ENCODE results near the gene PCDH9.

Gene PCDH9

DNA sequence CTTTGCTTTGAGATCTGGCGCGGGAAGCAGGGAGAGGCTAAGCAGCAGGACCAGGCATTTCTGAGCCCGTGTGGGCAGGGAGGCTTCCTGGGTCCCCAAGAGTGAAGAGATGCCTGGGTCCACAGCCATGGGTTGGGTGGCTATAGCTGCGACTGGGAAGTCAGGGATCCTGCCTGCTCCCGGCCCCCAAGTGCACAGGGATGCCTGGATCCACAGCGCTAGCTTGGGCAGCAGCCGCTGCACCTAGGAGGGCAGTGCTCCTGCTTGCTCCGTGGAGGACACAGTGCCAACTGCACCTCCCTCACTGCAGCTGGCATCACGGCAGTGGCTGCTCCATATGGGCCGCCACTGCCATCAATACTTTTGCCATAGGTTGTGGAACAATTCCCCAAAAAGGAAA, 384.7 kb downstream of the PCDH9 start:
- no peaks in the 10 kb centered on the region for H3K36me3 ChIP-seq (ENCODE audit: low read depth)
- no peaks in the 10 kb centered on the region for H3K4me1 ChIP-seq (ENCODE audit: insufficient read depth, poor library complexity, severe bottlenecking)
- H3K4me3 ChIP-seq (ENCODE audit: severe bottlenecking), result no peak overlapping the region
- H3K27me3 ChIP-seq (ENCODE audit: insufficient read depth, poor library complexity, severe bottlenecking), result no peaks in the 10 kb centered on the region
- DNase-seq (ENCODE audit: low spot score) (no peak), ATAC-seq (ENCODE audit: low read depth) (no peak)
- no peak overlapping the region for H3K27ac ChIP-seq (ENCODE audit: poor library complexity, severe bottlenecking)
- TF ChIP-seq, protein P1, sequence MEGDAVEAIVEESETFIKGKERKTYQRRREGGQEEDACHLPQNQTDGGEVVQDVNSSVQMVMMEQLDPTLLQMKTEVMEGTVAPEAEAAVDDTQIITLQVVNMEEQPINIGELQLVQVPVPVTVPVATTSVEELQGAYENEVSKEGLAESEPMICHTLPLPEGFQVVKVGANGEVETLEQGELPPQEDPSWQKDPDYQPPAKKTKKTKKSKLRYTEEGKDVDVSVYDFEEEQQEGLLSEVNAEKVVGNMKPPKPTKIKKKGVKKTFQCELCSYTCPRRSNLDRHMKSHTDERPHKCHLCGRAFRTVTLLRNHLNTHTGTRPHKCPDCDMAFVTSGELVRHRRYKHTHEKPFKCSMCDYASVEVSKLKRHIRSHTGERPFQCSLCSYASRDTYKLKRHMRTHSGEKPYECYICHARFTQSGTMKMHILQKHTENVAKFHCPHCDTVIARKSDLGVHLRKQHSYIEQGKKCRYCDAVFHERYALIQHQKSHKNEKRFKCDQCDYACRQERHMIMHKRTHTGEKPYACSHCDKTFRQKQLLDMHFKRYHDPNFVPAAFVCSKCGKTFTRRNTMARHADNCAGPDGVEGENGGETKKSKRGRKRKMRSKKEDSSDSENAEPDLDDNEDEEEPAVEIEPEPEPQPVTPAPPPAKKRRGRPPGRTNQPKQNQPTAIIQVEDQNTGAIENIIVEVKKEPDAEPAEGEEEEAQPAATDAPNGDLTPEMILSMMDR (IDR thresholded peaks at IDR 0.05; ENCODE audit: poor library complexity, severe bottlenecking), result no peak
- no peaks in the 10 kb centered on the region for H3K9me3 ChIP-seq (ENCODE audit: severe bottlenecking)

DNA sequence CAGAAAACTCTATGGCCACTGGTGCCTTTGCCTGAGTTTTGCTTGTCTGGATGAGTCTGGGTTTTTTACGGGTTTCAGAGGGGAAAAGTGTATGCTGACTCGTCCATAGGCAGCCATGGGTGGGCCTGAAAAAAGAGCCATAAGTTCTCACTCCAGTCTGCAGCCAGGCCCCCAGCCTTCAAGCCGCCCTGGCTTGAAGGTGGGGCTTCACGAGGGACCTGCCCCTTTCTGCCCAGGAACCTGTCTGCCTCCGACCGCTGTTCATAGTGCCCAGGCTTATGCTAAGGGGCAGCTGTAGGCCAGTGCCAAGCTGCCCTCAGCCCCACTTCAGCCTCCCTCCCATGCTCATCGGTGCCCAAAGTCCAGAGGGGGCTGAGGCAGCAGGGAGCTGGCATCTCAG, 385.2 kb downstream of the PCDH9 start:
- TF ChIP-seq, protein P1 (IDR thresholded peaks at IDR 0.05; ENCODE audit: poor library complexity, severe bottlenecking), result no peak
- no peak for DNase-seq (ENCODE audit: low spot score)
- H3K27me3 ChIP-seq (ENCODE audit: insufficient read depth, poor library complexity, severe bottlenecking), result no peaks in the 10 kb centered on the region
- H3K9me3 ChIP-seq (ENCODE audit: severe bottlenecking), result no peaks in the 10 kb centered on the region
- no peak for ATAC-seq (ENCODE audit: low read depth)
- no peak overlapping the region for H3K4me3 ChIP-seq (ENCODE audit: severe bottlenecking)
- no peak overlapping the region for H3K27ac ChIP-seq (ENCODE audit: poor library complexity, severe bottlenecking)
- no peaks in the 10 kb centered on the region for H3K4me1 ChIP-seq (ENCODE audit: insufficient read depth, poor library complexity, severe bottlenecking)
- H3K36me3 ChIP-seq (ENCODE audit: low read depth), result no peaks in the 10 kb centered on the region

DNA sequence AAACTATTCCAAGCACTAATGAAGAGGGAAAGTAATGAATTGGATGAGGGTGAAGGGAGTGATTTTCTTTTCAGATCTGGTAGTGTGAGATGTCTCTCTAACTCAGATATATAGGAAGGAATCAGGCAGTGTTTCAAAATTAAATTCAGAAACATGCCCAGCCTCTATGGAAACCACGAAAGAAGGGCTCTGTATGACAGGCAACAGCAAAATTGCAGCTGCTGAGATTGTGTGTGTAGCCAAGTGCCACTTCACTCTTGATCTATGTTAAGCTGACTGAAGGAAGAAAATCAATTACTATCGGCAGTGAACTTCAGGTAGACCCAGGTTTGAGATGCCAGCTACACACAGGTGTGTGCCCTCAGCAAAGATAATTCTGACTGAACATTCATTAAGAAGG, 387.4 kb downstream of the PCDH9 start:
- H3K27ac ChIP-seq (ENCODE audit: poor library complexity, severe bottlenecking), result no peak overlapping the region
- H3K36me3 ChIP-seq (ENCODE audit: low read depth), result no peaks in the 10 kb centered on the region
- H3K4me3 ChIP-seq (ENCODE audit: severe bottlenecking), result no peak overlapping the region
- no peak for ATAC-seq (ENCODE audit: low read depth)
- no peaks in the 10 kb centered on the region for H3K4me1 ChIP-seq (ENCODE audit: insufficient read depth, poor library complexity, severe bottlenecking)
- DNase-seq (ENCODE audit: low spot score), result no peak
- H3K27me3 ChIP-seq (ENCODE audit: insufficient read depth, poor library complexity, severe bottlenecking), result no peaks in the 10 kb centered on the region
- H3K9me3 ChIP-seq (ENCODE audit: severe bottlenecking), result no peaks in the 10 kb centered on the region
- TF ChIP-seq, protein P1 (IDR thresholded peaks at IDR 0.05; ENCODE audit: poor library complexity, severe bottlenecking), result no peak

DNA sequence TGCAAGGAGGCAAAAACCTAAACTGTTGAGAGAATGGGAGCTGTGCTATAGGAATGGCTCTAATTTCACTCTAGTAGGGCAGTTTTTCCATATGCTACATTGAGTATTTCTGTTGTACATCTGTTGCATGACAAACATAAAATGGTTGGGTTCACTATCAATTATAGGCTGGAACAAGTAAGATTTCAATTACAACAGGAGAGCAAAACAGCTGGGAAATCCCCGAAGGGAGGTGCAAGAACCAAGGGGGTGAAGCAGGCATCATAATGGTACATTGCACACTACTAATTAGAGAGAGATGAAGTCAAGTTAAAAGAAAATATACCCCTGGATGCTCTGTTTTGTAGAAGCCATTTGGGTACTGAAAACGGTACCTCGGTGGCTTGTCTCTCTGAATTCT, 389.5 kb downstream of the PCDH9 start:
- Histone ChIP-seq H3K27me3 (ENCODE audit: insufficient read depth, poor library complexity, severe bottlenecking) (no peaks in the 10 kb centered on the region), H3K36me3 (ENCODE audit: low read depth) (no peaks in the 10 kb centered on the region), H3K9me3 (ENCODE audit: severe bottlenecking) (no peaks in the 10 kb centered on the region), H3K4me3 (ENCODE audit: severe bottlenecking) (no peak overlapping the region), H3K4me1 (ENCODE audit: insufficient read depth, poor library complexity, severe bottlenecking) (no peaks in the 10 kb centered on the region), H3K27ac (ENCODE audit: poor library complexity, severe bottlenecking) (no peak overlapping the region)
- TF ChIP-seq, protein P1 (IDR thresholded peaks at IDR 0.05; ENCODE audit: poor library complexity, severe bottlenecking), result no peak
- ATAC-seq (ENCODE audit: low read depth) (no peak), DNase-seq (ENCODE audit: low spot score) (no peak)

DNA sequence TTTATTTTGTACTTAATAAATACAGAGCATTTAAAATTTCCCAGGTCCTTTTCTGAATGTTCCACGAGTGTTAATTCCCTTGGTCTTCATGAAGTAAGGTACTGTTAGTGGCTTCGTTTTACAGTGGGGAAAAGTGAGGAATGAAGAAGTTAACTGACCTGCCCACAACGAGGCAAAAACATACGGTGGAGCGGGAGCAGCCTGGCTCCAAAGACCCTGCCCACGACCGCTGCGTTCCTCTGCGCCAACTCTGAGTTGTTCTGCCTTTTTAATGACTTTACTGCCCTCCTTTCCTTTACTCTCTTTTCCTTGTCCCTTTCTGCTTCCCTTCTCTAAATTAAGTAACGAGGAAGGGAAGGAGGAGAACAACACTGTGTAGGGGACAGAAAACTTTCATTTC, 392.9 kb downstream of the PCDH9 start:
- TF ChIP-seq, protein P1 (IDR thresholded peaks at IDR 0.05; ENCODE audit: poor library complexity, severe bottlenecking), result no peak
- H3K27ac ChIP-seq (ENCODE audit: poor library complexity, severe bottlenecking), result no peak overlapping the region
- no peaks in the 10 kb centered on the region for H3K36me3 ChIP-seq (ENCODE audit: low read depth)
- no peak for ATAC-seq (ENCODE audit: low read depth)
- no peaks in the 10 kb centered on the region for H3K4me1 ChIP-seq (ENCODE audit: insufficient read depth, poor library complexity, severe bottlenecking)
- H3K4me3 ChIP-seq (ENCODE audit: severe bottlenecking), result no peak overlapping the region
- no peak for DNase-seq (ENCODE audit: low spot score)
- H3K27me3 ChIP-seq (ENCODE audit: insufficient read depth, poor library complexity, severe bottlenecking), result no peaks in the 10 kb centered on the region
- H3K9me3 ChIP-seq (ENCODE audit: severe bottlenecking), result no peaks in the 10 kb centered on the region
